ENCODE data around the gene XAB2.

The XAB2 gene

DNA sequence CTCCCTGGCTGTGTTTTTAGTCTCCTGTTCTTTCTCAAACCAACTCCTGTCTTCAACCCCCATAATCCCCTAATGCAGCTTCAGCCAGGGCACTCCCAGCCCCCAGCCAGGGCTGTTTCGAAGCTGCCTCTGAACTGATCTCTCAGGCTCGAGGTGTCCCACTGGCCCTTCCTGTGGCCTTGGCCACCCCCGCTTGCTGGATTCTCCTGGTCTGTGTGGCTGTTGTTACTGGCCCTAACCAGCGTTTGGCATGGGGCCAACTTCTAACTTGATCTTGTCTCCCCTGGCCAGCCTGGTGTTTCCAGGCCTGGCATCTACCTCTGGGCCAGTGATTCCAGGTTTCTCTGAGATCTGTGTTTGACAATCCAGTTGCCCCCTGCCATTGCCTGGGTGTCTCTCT is 11.0 kb downstream of the XAB2 start (continued):
- no peak for TF ChIP-seq ZNF692 (tag by site-specific recombination; IDR thresholded peaks at IDR 0.05)
- TF ChIP-seq ZNF221 (tag by site-specific recombination; IDR thresholded peaks at IDR 0.05; ENCODE audit: borderline replicate concordance), result no peak
- no peak for TF ChIP-seq ZNF112 (tag by site-specific recombination; IDR thresholded peaks at IDR 0.05)
- no peak for TF ChIP-seq KLF17 (tag by site-specific recombination; IDR thresholded peaks at IDR 0.05)
- no peak for TF ChIP-seq ZNF366 (tag by site-specific recombination; conservative IDR thresholded peaks at IDR 0.05)
- no peak for TF ChIP-seq ZNF114 (tag by site-specific recombination; IDR thresholded peaks at IDR 0.05)
- TF ChIP-seq HIC1 (tag by site-specific recombination; IDR thresholded peaks at IDR 0.05), result peak; percentile 54
- no peak for TF ChIP-seq FEZF1 (tag by site-specific recombination; IDR thresholded peaks at IDR 0.05)

DNA sequence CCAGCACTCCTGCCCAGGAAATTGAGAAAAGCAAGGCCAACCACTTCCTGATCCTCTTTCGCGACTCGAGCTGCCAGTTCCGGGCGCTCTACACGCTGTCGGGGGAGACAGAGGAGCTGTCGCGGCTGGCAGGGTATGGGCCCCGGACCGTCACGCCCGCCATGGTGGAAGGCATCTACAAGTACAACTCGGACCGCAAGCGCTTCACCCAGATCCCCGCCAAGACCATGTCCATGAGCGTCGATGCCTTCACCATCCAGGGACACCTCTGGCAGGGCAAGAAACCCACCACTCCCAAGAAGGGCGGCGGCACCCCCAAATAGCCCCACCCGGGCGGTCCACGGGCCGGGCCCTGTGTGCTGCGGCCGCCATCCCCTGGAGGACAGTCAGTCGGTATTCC is 11.6 kb downstream of the XAB2 start:
- ChIA-PET POLR2A (interaction anchor here (0.5 to 0.8 kb wide), 3 partner anchors 12 to 375 kb away, joined by 3 to 4 read pairs (median 3); partner anchors contain the start of gene PET100), CTCF (interaction anchor here (1.9 kb wide), 1 partner anchor 49 kb away, joined by 10 read pairs; no protein-coding TSS in a partner anchor)
- TF ChIP-seq YY1 (tag by site-specific recombination; IDR thresholded peaks at IDR 0.05) (no peak), KLF7 (tag by site-specific recombination; IDR thresholded peaks at IDR 0.05; ENCODE audit: borderline replicate concordance) (no peak), ZXDB (tag by site-specific recombination; IDR thresholded peaks at IDR 0.05) (no peak), ZNF544 (tag by site-specific recombination; IDR thresholded peaks at IDR 0.05) (no peak), KLF8 (tag by site-specific recombination; IDR thresholded peaks at IDR 0.05) (peak; percentile 96), ZBTB44 (tag by site-specific recombination; IDR thresholded peaks at IDR 0.05) (no peak), KLF1 (tag by site-specific recombination; IDR thresholded peaks at IDR 0.05) (peak; percentile 99), ZNF555 (tag by site-specific recombination; conservative IDR thresholded peaks at IDR 0.05) (no peak), ZNF768 (tag by site-specific recombination; IDR thresholded peaks at IDR 0.05) (no peak), ATF2 (tag by site-specific recombination; IDR thresholded peaks at IDR 0.05; ENCODE audit: low read depth) (no peak), BCL11B (tag by site-specific recombination; IDR thresholded peaks at IDR 0.05; ENCODE audit: low read depth) (no peak), KLF9 (tag by site-specific recombination; IDR thresholded peaks at IDR 0.05; ENCODE audit: low read depth) (no peak), ZNF302 (tag by site-specific recombination; IDR thresholded peaks at IDR 0.05; ENCODE audit: low read depth) (no peak), ZIC2 (tag by site-specific recombination; IDR thresholded peaks at IDR 0.05) (no peak)
- Histone ChIP-seq H3K36me3 (ENCODE audit: control insufficient read depth in 2 of 2, insufficient read depth in 1 of 2, low read length in 2 of 2) (peaks cover 0 to 70% of the 10 kb centered on the region in 2 experiments; a peak in 2 of 3 replicates), H3K4me1 (ENCODE audit: control insufficient read depth, insufficient read depth, low read length) (no peaks in the 10 kb centered on the region; the same call in 1 of the 2 replicates), H3K27ac (ENCODE audit: extremely low read depth, low read depth, low read length) (no peak overlapping the region), H3K9me3 (ENCODE audit: control insufficient read depth, insufficient read depth, low read depth, low read length) (no peaks in the 10 kb centered on the region), H3K4me3 (ENCODE audit: low read depth, low read length) (no peak overlapping the region)

All from HEK293 (cell line).